GM23338 (cell line): ENCODE data around the gene EIF1AY. TPM values are rescaled to one million over a fixed set of nuclear protein-coding genes. Genes with fewer than 3 reads are reported as not detected.

Experiments
- ATAC-seq: fragments of 200-7000 bp; cut with Tn5 transposase; 3 replicates; pipeline ENCODE4 v1.9.1; 2020
- DNase-seq: peaks from one replicate; pipeline ENCODE4 v3.0.0-alpha.2; 2015; ENCODE audit warnings: low spot score
- H2AFZ ChIP-seq: fragments of 200-600 bp; sonication (generic); 2 replicates; pipeline ENCODE4 v1.8.0; 2016; ENCODE audit warnings: antibody characterized with exemption, mild to moderate bottlenecking, moderate library complexity
- H3F3A ChIP-seq: fragments of 200-600 bp; sonication (generic); replicated peaks from 2 replicates; pipeline ENCODE4 v1.8.0; 2017; ENCODE audit warnings: antibody characterized with exemption, mixed run types, low read depth
- H3K27ac ChIP-seq: fragments of 200-600 bp; sonication (generic); 2 replicates; pipeline ENCODE4 v1.6.1; 2016; ENCODE audit warnings: low read depth
- H3K27me3 ChIP-seq: fragments of 200-600 bp; sonication (generic); 2 replicates; pipeline ENCODE4 v1.8.0; 2016; ENCODE audit warnings: mild to moderate bottlenecking, mixed run types, moderate library complexity; ENCODE audit not compliant: insufficient read depth
- H3K36me3 ChIP-seq: fragments of 200-600 bp; sonication (generic); 2 replicates; pipeline ENCODE4 v1.8.0; 2016; ENCODE audit warnings: mild to moderate bottlenecking; ENCODE audit not compliant: insufficient read depth
- H3K4me1 ChIP-seq: fragments of 200-600 bp; sonication (generic); 2 replicates; pipeline ENCODE4 v1.8.0; 2016; ENCODE audit warnings: mild to moderate bottlenecking, moderate library complexity; ENCODE audit not compliant: insufficient read depth
- H3K4me2 ChIP-seq: fragments of 200-600 bp; sonication (generic); 2 replicates; pipeline ENCODE4 v1.7.1; 2017; ENCODE audit warnings: mixed run types
- H3K4me3 ChIP-seq: fragments of 200-600 bp; sonication (generic); 2 replicates; pipeline ENCODE4 v1.6.1; 2016; ENCODE audit warnings: mixed run types
- H3K79me2 ChIP-seq: fragments of 200-600 bp; sonication (generic); replicated peaks from 2 replicates; pipeline ENCODE4 v1.8.0; 2017; ENCODE audit warnings: mild to moderate bottlenecking; ENCODE audit not compliant: insufficient read depth
- H3K9me2 ChIP-seq: fragments of 200-600 bp; sonication (generic); 2 replicates; pipeline ENCODE4 v1.8.0; 2017; ENCODE audit not compliant: insufficient read depth
- H4K20me1 ChIP-seq: fragments of 200-600 bp; sonication (generic); replicated peaks from 2 replicates; pipeline ENCODE4 v1.8.0; 2017; ENCODE audit warnings: mild to moderate bottlenecking; ENCODE audit not compliant: insufficient read depth
- H3K27ac Mint-ChIP-seq: 2 replicates; pipeline ENCODE4 v1.8.0; 2020; ENCODE audit warnings: inconsistent platforms, mild to moderate bottlenecking, moderate library complexity, mixed read lengths
- H3K27me3 Mint-ChIP-seq: 3 replicates; pipeline ENCODE4 v1.8.0; 2022; ENCODE audit warnings: low read depth, mild to moderate bottlenecking, moderate library complexity, mixed read lengths, inconsistent platforms; ENCODE audit not compliant: insufficient read depth, poor library complexity
- H3K36me3 Mint-ChIP-seq: 3 replicates; pipeline ENCODE4 v1.8.0; 2021; ENCODE audit warnings: low read depth, mild to moderate bottlenecking, inconsistent platforms, moderate library complexity, mixed read lengths
- H3K4me1 Mint-ChIP-seq: 3 replicates; pipeline ENCODE4 v1.8.0; 2020; ENCODE audit warnings: mild to moderate bottlenecking, inconsistent platforms, mixed read lengths
- H3K4me3 Mint-ChIP-seq: 3 replicates; pipeline ENCODE4 v1.8.0; 2021; ENCODE audit warnings: moderate library complexity, mild to moderate bottlenecking, inconsistent platforms, mixed read lengths
- H3K9me3 Mint-ChIP-seq: 3 replicates; pipeline ENCODE4 v1.8.0; 2020; ENCODE audit warnings: moderate library complexity, mild to moderate bottlenecking, inconsistent platforms, mixed read lengths
- CREB1 ChIP-seq: fragments of 250-450 bp; sonication (Bioruptor Pico); IDR thresholded peaks from 2 replicates; pipeline ENCODE4 v1.5.0; 2020; ENCODE audit warnings: low read depth, mild to moderate bottlenecking, moderate library complexity
- ETS1 ChIP-seq: IDR thresholded peaks from 2 replicates; pipeline ENCODE4 v1.6.1; 2016; ENCODE audit warnings: antibody characterized with exemption
- EZH2phosphoT487 ChIP-seq: fragments of 200-600 bp; sonication (generic); IDR thresholded peaks from one replicate; pipeline ENCODE4 v1.8.1; 2018; ENCODE audit warnings: antibody characterized with exemption; ENCODE audit not compliant: unreplicated experiment
- NANOG ChIP-seq: IDR thresholded peaks from 2 replicates; pipeline ENCODE4 v1.6.1; 2016; ENCODE audit warnings: antibody characterized with exemption, borderline replicate concordance
- REST ChIP-seq: IDR thresholded peaks from one replicate; pipeline ENCODE4 v1.6.1; 2018; ENCODE audit warnings: antibody characterized with exemption; ENCODE audit not compliant: unreplicated experiment
- ZNF114 ChIP-seq: fragments of 250-450 bp; sonication (Bioruptor Pico); IDR thresholded peaks from 2 replicates; pipeline ENCODE4 v1.5.0; 2020; ENCODE audit warnings: mild to moderate bottlenecking, moderate library complexity
- polyA plus RNA-seq: library from polyadenylated mRNA; unstranded; fragments of >200 nt; fragmentation: Nextera tagmentation; extraction: Ambion mirVana; gene quantifications from 2 replicates; pipeline ENCODE4 v1.2.1, GENCODE V29; 2016
- total RNA-seq: library from RNA; depleted of rRNA; stranded (reverse); fragments of >200 nt; shearing (Covaris generic); gene quantifications from 2 replicates; pipeline ENCODE4 v1.2.3, GENCODE V29; 2014
- TF ChIP-seq, protein P1 (sequence below), 2 experiments: fragments of 200-600 bp in 1 of 2; sonication (generic) in 1 of 2; conservative IDR thresholded peaks; 2 replicates each; pipeline versions ENCODE4 v1.5.1 to v1.6.1; 2016 to 2017; ENCODE audit warnings: antibody characterized with exemption in 2 of 2, low read depth in 2 of 2, mild to moderate bottlenecking in 2 of 2, moderate library complexity in 1 of 2
- TF ChIP-seq, protein P2 (sequence below): fragments of 250-450 bp; sonication (Bioruptor Pico); IDR thresholded peaks from 2 replicates; pipeline ENCODE4 v1.5.0; 2020; ENCODE audit warnings: mild to moderate bottlenecking, moderate library complexity

The EIF1AY gene
- total and polyA plus RNA-seq, 2 experiments from 2014 or later: 31.3 to 93.0 TPM

GRCh38 chrY:20528435-20528834 is 47.1 kb upstream of the EIF1AY start:
- no peak for ATAC-seq
- H3K4me2 ChIP-seq: no peak overlapping the region
- Mint-ChIP-seq H3K36me3 (peaks cover 8% of the 10 kb centered on the region; the same call in 2 of the 3 replicates), H3K27ac (no peak overlapping the region), H3K27me3 (peaks cover 2% of the 10 kb centered on the region), H3K4me3 (no peak overlapping the region), H3K4me1 (no peaks in the 10 kb centered on the region), H3K9me3 (peaks cover 70% of the 10 kb centered on the region)
- no peaks in the 10 kb centered on the region for H3K9me2 ChIP-seq
- no peaks in the 10 kb centered on the region for H3K27me3 ChIP-seq
- no peak overlapping the region for H2AFZ ChIP-seq
- H3K4me1 ChIP-seq: no peaks in the 10 kb centered on the region
- H3F3A ChIP-seq: no peaks in the 10 kb centered on the region
- H4K20me1 ChIP-seq: no peaks in the 10 kb centered on the region
- no peak overlapping the region for H3K27ac ChIP-seq
- DNase-seq: no peak
- H3K79me2 ChIP-seq: no peaks in the 10 kb centered on the region
- H3K4me3 ChIP-seq: no peak overlapping the region
- TF ChIP-seq, protein P1, sequence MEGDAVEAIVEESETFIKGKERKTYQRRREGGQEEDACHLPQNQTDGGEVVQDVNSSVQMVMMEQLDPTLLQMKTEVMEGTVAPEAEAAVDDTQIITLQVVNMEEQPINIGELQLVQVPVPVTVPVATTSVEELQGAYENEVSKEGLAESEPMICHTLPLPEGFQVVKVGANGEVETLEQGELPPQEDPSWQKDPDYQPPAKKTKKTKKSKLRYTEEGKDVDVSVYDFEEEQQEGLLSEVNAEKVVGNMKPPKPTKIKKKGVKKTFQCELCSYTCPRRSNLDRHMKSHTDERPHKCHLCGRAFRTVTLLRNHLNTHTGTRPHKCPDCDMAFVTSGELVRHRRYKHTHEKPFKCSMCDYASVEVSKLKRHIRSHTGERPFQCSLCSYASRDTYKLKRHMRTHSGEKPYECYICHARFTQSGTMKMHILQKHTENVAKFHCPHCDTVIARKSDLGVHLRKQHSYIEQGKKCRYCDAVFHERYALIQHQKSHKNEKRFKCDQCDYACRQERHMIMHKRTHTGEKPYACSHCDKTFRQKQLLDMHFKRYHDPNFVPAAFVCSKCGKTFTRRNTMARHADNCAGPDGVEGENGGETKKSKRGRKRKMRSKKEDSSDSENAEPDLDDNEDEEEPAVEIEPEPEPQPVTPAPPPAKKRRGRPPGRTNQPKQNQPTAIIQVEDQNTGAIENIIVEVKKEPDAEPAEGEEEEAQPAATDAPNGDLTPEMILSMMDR (conservative IDR thresholded peaks at IDR 0.05; ENCODE audit: low read depth in 2 of 2): no peak
- no peaks in the 10 kb centered on the region for H3K36me3 ChIP-seq

DNA sequence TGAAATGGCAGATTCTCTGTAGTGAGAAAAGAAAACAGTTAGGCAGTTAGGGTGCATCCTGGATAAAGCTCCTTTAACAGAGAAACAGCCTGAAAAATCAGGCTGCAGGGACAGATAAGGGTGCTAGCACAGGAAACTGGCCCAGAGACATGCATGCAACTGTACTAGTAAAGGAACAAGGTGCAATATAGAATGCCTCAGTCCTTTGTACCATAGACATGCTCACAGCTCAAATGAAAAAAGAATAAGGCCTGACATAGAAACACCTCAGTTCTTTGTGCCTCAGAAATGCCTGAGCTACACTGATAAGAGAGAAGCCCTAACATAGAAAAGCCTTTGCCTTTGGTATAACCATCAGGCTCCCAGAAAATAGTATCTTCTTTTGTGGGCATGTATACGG is 37.4 kb upstream of the EIF1AY start:
- Histone ChIP-seq H3K27ac (no peak overlapping the region), H4K20me1 (no peaks in the 10 kb centered on the region), H3K4me3 (no peak overlapping the region), H3K27me3 (no peaks in the 10 kb centered on the region), H3K4me1 (no peaks in the 10 kb centered on the region), H3K9me2 (no peaks in the 10 kb centered on the region), H3K4me2 (no peak overlapping the region), H3K79me2 (no peaks in the 10 kb centered on the region), H3K36me3 (no peaks in the 10 kb centered on the region), H3F3A (no peaks in the 10 kb centered on the region), H2AFZ (no peak overlapping the region)
- Mint-ChIP-seq H3K4me1 (no peaks in the 10 kb centered on the region), H3K27me3 (no peaks in the 10 kb centered on the region), H3K4me3 (no peak overlapping the region), H3K9me3 (peaks cover 75% of the 10 kb centered on the region), H3K27ac (no peak overlapping the region), H3K36me3 (peaks cover 4% of the 10 kb centered on the region; the same call in 2 of the 3 replicates)
- DNase-seq (no peak), ATAC-seq (no peak)
- TF ChIP-seq CREB1: no peak
- TF ChIP-seq EZH2phosphoT487: no peak
- TF ChIP-seq ETS1: no peak
- TF ChIP-seq, protein P2, sequence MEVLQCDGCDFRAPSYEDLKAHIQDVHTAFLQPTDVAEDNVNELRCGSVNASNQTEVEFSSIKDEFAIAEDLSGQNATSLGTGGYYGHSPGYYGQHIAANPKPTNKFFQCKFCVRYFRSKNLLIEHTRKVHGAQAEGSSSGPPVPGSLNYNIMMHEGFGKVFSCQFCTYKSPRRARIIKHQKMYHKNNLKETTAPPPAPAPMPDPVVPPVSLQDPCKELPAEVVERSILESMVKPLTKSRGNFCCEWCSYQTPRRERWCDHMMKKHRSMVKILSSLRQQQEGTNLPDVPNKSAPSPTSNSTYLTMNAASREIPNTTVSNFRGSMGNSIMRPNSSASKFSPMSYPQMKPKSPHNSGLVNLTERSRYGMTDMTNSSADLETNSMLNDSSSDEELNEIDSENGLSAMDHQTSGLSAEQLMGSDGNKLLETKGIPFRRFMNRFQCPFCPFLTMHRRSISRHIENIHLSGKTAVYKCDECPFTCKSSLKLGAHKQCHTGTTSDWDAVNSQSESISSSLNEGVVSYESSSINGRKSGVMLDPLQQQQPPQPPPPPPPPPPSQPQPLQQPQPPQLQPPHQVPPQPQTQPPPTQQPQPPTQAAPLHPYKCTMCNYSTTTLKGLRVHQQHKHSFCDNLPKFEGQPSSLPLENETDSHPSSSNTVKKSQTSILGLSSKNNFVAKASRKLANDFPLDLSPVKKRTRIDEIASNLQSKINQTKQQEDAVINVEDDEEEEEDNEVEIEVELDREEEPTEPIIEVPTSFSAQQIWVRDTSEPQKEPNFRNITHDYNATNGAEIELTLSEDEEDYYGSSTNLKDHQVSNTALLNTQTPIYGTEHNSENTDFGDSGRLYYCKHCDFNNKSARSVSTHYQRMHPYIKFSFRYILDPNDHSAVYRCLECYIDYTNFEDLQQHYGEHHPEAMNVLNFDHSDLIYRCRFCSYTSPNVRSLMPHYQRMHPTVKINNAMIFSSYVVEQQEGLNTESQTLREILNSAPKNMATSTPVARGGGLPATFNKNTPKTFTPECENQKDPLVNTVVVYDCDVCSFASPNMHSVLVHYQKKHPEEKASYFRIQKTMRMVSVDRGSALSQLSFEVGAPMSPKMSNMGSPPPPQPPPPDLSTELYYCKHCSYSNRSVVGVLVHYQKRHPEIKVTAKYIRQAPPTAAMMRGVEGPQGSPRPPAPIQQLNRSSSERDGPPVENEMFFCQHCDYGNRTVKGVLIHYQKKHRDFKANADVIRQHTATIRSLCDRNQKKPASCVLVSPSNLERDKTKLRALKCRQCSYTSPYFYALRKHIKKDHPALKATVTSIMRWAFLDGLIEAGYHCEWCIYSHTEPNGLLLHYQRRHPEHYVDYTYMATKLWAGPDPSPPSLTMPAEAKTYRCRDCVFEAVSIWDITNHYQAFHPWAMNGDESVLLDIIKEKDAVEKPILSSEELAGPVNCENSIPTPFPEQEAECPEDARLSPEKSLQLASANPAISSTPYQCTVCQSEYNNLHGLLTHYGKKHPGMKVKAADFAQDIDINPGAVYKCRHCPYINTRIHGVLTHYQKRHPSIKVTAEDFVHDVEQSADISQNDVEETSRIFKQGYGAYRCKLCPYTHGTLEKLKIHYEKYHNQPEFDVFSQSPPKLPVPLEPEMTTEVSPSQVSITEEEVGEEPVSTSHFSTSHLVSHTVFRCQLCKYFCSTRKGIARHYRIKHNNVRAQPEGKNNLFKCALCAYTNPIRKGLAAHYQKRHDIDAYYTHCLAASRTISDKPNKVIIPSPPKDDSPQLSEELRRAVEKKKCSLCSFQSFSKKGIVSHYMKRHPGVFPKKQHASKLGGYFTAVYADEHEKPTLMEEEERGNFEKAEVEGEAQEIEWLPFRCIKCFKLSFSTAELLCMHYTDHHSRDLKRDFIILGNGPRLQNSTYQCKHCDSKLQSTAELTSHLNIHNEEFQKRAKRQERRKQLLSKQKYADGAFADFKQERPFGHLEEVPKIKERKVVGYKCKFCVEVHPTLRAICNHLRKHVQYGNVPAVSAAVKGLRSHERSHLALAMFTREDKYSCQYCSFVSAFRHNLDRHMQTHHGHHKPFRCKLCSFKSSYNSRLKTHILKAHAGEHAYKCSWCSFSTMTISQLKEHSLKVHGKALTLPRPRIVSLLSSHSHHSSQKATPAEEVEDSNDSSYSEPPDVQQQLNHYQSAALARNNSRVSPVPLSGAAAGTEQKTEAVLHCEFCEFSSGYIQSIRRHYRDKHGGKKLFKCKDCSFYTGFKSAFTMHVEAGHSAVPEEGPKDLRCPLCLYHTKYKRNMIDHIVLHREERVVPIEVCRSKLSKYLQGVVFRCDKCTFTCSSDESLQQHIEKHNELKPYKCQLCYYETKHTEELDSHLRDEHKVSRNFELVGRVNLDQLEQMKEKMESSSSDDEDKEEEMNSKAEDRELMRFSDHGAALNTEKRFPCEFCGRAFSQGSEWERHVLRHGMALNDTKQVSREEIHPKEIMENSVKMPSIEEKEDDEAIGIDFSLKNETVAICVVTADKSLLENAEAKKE (CRISPR knock-in tag): no peak
- TF ChIP-seq ZNF114 (CRISPR knock-in tag): no peak
- TF ChIP-seq REST: no peak
- TF ChIP-seq NANOG: no peak
